Upper lobe of right lung (tissue), 1 donor: ENCODE results near the gene GIMAP5. TPM values are rescaled to one million over a fixed set of nuclear protein-coding genes. Genes with fewer than 3 reads are reported as not detected.

Source experiments
- ATAC-seq: fragments of 200-7000 bp; cut with Tn5 transposase; one replicate; pipeline ENCODE4 v1.9.1; 2020; ENCODE audit warnings: mild to moderate bottlenecking, moderate library complexity
- DNase-seq: peaks from one replicate; pipeline ENCODE4 v3.0.0-alpha.2; 2020
- H3K27ac ChIP-seq: fragments of 200-600 bp; one replicate; pipeline ENCODE4 v1.8.0; 2022
- H3K27me3 ChIP-seq: fragments of 200-600 bp; one replicate; pipeline ENCODE4 v1.8.0; 2022; ENCODE audit warnings: mild to moderate bottlenecking
- H3K36me3 ChIP-seq: fragments of 200-600 bp; one replicate; pipeline ENCODE4 v1.8.0; 2022
- H3K4me1 ChIP-seq: fragments of 200-600 bp; one replicate; pipeline ENCODE4 v1.8.0; 2022
- H3K4me3 ChIP-seq: fragments of 200-600 bp; one replicate; pipeline ENCODE4 v1.8.0; 2022; ENCODE audit warnings: mild to moderate bottlenecking
- H3K9me3 ChIP-seq: fragments of 200-600 bp; one replicate; pipeline ENCODE4 v1.8.0; 2022
- intact Hi-C: fragments of 100-400 bp; cut with DNase I; formaldehyde crosslinking; loops from one replicate; pipeline ENCODE4 v1.11.0; 2022
- total RNA-seq: library from RNA; stranded (reverse); fragmentation: NEBNext Ultra II Directional; extraction: Animal tissue kit (Norgen Biotek cat#: 25700); gene quantifications from one replicate; pipeline ENCODE4 v1.2.1, GENCODE V29; 2021
- TF ChIP-seq, protein P1 (sequence below): fragments of 200-600 bp; IDR thresholded peaks from one replicate; pipeline ENCODE4 v1.8.0; 2022; ENCODE audit warnings: antibody characterized with exemption
- donor health status: DM: no; HTN: yes; CAD: no; lungs with severe emphysema.

Gene GIMAP5
- total RNA-seq, 1 donor from 2014 or later: 41.8 TPM

DNA sequence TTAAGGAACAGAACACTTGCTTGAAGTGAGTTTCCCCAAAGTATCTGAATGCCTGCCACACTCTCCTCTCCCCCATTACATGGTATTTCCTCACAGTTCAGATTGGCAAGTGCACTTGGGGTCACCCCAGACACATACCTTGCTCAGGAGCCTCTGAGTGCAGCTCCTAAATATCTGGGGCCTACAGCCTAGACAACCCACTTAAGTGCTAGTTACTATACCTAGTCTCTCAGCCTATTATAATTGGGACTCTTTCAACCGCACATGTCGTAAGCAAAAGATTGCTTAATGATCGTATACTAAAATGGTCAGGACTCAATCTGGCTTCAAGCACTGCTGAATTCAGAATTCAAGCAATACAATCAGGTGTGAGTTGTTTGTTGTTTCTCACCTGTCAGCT, 43.1 kb downstream of the GIMAP5 start:
- Histone ChIP-seq H3K27me3 (no peaks in the 10 kb centered on the region), H3K9me3 (no peaks in the 10 kb centered on the region), H3K4me3 (no peak overlapping the region), H3K27ac (peak overlapping the region; percentile 12), H3K36me3 (no peaks in the 10 kb centered on the region), H3K4me1 (peaks cover 27% of the 10 kb centered on the region)
- TF ChIP-seq, protein P1, sequence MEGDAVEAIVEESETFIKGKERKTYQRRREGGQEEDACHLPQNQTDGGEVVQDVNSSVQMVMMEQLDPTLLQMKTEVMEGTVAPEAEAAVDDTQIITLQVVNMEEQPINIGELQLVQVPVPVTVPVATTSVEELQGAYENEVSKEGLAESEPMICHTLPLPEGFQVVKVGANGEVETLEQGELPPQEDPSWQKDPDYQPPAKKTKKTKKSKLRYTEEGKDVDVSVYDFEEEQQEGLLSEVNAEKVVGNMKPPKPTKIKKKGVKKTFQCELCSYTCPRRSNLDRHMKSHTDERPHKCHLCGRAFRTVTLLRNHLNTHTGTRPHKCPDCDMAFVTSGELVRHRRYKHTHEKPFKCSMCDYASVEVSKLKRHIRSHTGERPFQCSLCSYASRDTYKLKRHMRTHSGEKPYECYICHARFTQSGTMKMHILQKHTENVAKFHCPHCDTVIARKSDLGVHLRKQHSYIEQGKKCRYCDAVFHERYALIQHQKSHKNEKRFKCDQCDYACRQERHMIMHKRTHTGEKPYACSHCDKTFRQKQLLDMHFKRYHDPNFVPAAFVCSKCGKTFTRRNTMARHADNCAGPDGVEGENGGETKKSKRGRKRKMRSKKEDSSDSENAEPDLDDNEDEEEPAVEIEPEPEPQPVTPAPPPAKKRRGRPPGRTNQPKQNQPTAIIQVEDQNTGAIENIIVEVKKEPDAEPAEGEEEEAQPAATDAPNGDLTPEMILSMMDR: no peak
- no peak for DNase-seq
- peak; percentile 44 for ATAC-seq
- intact Hi-C loops: loop anchor here (5.0 kb wide), 1 partner anchor 1008 kb away; the partner anchor contains the start of gene ZNF467

DNA sequence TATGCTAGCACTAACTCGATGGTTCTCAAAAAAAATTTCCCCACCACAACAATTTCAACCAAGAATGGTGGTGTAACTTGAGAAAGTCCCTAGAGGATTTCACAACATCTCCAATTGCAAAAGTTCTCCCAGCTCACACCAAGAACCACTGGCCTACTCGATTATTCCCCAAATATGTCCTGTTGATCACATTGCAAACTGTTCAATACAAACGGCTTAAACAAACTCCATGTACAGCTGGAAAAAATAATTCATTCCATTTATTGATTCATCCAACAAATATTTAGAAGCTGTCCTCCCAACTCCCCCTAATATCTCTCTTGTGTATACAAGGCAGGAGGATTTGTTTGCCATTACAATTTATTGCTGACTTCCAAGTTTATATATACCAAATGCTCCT, 43.9 kb downstream of the GIMAP5 start:
- intact Hi-C loops: loop anchor here (5.0 kb wide), 1 partner anchor 1009 kb away; the partner anchor contains the start of gene ZNF467
- ATAC-seq: peak; percentile 25
- H3K27me3 ChIP-seq: no peaks in the 10 kb centered on the region
- H3K27ac ChIP-seq: peak overlapping the region; percentile 12
- no peak for DNase-seq
- H3K9me3 ChIP-seq: no peaks in the 10 kb centered on the region
- H3K4me3 ChIP-seq: no peak overlapping the region
- H3K4me1 ChIP-seq: peaks cover 27% of the 10 kb centered on the region
- H3K36me3 ChIP-seq: no peaks in the 10 kb centered on the region
- TF ChIP-seq, protein P1: no peak

DNA sequence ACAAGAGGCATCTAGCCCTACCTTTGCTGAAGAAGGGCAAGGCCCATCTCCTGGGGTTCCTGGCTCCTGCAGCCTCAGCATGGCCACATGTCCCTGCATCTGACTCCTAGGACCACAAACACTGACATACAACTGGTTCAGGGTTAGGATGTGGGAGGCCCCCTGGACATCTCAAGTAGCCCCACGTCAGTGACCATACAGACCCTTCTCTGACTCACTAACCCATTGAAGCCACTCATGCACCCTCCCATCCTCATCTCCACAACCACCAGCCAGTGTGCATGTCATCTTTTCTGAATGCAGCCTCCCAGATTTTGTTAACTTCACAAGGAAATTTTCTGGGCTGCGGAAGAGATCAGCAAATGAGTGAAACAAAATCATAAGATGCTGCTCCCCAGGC, 44.7 kb downstream of the GIMAP5 start:
- ATAC-seq: no peak
- no peak for DNase-seq
- peaks cover 32% of the 10 kb centered on the region for H3K4me1 ChIP-seq
- intact Hi-C loops: loop anchor here (5.0 kb wide), 1 partner anchor 1010 kb away; the partner anchor contains the start of gene ZNF467
- H3K27ac ChIP-seq: no peak overlapping the region
- no peaks in the 10 kb centered on the region for H3K36me3 ChIP-seq
- H3K27me3 ChIP-seq: no peaks in the 10 kb centered on the region
- TF ChIP-seq, protein P1: no peak
- no peak overlapping the region for H3K4me3 ChIP-seq
- no peaks in the 10 kb centered on the region for H3K9me3 ChIP-seq

DNA sequence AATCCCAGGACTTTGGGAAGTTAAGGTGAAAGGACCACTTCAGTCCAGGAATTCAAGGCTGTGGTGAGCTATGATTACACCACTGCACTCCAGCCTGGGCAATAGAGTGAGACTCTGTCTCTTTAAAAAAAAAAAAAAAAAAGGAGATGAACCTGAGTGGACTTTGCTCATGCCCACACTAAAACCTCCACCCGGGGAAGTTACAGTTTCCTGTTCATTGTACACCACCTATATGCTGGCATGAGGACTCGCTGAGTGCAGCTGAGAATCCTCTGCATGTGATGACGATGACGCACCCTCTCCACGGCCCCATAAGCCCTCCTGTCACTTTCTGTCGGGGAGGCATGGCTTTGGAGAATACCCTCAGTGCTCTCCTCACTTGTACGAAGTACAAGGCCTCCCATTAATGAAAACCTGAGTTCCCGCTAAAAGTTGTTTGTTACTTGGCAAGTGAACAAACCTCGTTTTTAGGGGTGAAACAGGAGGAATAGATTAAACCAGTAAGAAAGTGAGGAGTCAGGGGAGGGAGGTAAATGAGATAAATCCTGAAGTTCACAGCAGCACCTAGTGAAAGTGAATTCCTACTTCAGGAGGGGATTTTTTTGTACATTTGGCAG, 47.0 kb downstream of the GIMAP5 start:
- H3K4me3 ChIP-seq: no peak overlapping the region
- H3K27me3 ChIP-seq: no peaks in the 10 kb centered on the region
- TF ChIP-seq, protein P1: no peak
- no peak overlapping the region for H3K27ac ChIP-seq
- intact Hi-C loops: loop anchor here (5.0 kb wide), 1 partner anchor 1012 kb away; the partner anchor contains the start of gene ZNF467
- H3K4me1 ChIP-seq: peaks cover 37% of the 10 kb centered on the region
- no peaks in the 10 kb centered on the region for H3K36me3 ChIP-seq
- no peaks in the 10 kb centered on the region for H3K9me3 ChIP-seq
- ATAC-seq: peak; percentile 52
- no peak for DNase-seq

DNA sequence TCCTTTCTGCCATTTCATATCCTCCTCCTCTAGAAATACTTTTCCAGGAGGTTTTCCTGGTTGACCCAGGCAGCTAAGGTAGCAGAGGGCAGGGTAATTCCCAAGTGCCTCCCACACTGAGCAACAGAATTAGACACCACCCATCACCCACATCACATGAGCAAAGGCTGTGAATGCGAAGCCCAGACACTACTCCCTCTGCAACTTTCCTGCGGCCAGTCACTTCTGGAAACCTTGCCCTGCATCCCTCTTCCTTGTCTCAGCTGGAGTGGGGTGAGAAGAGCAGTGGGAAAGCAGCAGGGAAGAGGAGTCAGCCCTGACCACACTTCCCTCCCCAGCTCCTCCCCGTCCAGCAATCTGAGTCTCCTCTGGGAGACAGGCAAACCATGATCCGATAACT, 47.7 kb downstream of the GIMAP5 start:
- DNase-seq (no peak), ATAC-seq (peak; percentile 46)
- TF ChIP-seq, protein P1: no peak
- Histone ChIP-seq H3K27me3 (no peaks in the 10 kb centered on the region), H3K36me3 (no peaks in the 10 kb centered on the region), H3K27ac (peak overlapping the region; percentile 2), H3K4me3 (no peak overlapping the region), H3K9me3 (no peaks in the 10 kb centered on the region), H3K4me1 (peaks cover 36% of the 10 kb centered on the region)
- intact Hi-C loops: loop anchor here (5.0 kb wide), 1 partner anchor 1013 kb away; the partner anchor contains the start of gene ZNF467
